ENCODE data around the gene ST3GAL5.

ST3GAL5 gene

DNA sequence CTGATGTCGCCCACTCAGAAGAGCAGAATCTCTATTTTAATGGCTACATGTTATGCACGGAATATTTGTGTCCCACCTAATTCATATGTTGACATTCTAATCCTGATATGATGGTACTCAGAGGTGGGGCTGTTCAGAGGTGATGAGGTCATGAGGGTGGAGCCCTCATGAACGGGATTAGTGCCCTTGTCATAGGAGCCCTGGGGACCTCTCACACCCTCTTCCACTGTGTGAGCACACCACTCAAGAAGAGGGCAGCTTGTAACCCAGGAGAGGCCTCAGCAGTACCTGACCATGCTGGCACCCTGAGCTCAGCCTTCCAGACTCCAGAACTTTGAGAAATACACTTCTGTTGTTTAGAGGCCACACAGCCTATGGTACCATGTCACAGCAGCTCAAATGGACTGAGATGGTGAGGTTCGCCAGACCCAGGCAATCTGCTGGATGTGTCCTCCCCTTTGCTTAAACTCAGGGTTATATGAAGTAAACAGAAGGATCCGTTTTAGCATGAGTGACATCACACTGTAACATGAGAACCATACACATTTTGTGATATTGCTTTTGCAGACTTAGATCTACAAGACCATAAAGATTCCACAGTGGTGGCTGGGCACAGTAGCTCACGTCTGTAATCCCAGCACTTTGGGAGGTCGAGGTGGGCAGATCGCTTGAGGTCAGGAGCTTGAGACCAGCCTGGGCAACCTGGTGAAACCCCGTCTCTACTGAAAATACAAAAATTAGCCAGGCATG lies 86.3 kb downstream of the ST3GAL5 start:
- DNase-seq = no peak

GRCh38 chr2:85801871-85802270 lies 86.9 kb downstream of the ST3GAL5 start:
- no peak for DNase-seq

GRCh38 chr2:85800586-85800985 lies 88.2 kb downstream of the ST3GAL5 start:
- DNase-seq = no peak

DNA sequence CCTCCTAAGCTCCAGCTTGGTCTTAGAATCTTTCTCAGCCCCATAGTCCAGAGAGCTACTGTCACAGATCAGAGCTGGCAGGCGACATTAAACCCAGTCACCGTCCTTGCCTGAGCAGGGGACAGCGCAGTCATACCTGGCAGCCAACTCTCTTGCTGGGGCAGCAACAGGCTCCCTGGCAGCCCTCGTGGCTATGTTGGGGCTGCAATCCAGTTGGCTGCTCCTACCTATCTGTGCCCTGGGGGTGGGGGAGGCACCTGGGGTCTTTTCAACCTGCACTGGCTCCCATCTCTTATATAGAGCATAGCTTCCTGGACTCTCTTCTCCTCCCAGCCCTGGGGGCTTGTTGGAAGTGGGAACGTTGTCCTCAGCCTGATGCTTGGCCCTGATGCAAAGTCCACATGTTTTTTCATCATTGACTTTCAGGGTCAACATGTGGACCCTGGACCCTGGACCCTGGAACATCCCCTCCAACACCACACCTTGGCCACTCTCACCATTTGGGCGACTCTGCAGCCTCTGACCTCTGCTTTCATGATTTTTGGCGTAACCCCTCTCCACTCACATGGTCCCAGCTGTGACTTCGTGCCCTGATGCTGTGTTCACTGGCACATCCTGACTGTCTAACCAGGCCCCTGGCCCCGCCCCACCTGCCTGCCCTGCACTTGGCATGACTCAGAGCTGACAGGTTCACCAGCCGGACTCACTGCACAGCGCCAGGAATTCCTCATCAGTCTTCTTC lies 89.4 kb downstream of the ST3GAL5 start:
- no peak for DNase-seq

GRCh38 chr2:85797921-85798320 lies 90.9 kb downstream of the ST3GAL5 start:
- DNase-seq = no peak

DNA sequence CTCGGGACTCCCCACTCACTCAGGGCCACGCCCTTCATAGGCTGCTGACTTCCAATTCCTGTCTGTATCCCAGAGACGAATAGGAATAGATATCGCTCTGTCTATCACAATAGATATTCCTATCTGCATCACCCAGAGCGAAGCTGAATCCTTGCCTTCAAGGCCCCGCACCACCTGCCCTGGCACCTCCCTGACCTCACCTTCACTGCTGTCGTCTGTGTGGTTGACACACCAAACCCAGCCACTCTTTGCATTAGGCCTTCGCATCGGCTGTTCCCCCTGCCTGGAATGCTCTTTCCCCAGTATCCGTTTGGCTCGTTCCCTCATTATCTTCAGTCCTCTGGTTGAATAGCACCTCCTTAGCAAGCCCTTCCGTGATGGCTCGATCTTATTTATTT lies 91.5 kb downstream of the ST3GAL5 start:
- no peak for DNase-seq

- DNase-seq = no peak
Measured at GRCh38 chr2:85796341-85797262, 92.2 kb downstream of the ST3GAL5 start.

- no peak for DNase-seq
Measured at GRCh38 chr2:85796046-85796340, 92.8 kb downstream of the ST3GAL5 start.

DNA sequence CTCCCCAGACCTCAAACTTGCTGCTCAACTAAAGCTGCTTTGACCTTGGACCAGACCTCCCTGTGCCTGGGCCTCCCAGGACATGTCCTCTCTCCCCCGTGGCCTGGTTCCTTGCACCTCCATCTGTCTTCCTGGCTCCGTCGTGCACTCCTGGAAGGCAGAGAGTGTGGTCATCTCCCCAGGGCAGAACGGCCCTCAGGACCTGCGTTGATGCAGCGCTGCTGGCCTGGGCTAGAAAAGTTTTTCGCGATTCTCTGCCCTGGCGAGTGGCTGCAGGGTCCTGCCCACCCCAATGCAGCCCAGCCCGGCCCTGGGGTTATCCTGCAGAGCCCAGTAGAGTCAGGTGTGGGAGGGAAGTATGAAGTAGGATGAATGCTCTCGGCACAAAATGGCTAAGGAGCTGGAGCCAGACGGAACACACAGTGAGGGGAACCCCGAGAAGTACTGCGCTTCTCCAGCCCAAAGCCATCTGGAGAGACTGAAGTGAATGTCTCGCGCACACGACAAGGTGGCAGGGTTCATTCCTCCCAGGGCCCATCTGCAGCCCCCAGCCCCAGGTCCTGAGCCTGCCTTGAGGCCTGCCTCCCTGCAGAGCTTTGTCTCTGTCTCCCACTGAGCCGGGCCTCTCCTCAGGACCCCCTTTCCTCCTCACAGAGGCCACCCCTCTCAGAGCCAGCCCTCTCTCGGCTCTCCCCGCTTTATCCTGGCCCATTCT lies 93.3 kb downstream of the ST3GAL5 start:
- DNase-seq = no peak

- DNase-seq = no peak
Measured at GRCh38 chr2:85794491-85795121, 94.2 kb downstream of the ST3GAL5 start.

DNA sequence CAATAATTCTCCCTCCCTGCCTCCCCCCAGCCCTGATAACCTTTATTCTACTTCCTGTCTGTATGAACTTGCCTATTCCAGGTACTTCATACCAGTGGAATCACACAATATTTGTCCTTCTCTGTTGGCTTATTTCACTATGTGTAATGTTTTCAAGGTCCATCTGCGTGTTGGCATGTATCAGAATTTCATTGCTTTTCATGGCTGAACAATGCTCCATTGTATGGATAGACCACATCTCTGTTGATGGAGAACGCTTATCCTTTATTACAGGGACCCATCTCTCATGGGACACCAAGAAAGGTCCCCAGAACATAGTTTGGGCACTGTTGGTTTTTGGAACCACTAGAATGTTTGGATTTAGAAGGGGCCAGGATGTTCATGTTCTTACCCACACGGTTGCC lies 94.8 kb downstream of the ST3GAL5 start:
- DNase-seq = no peak

DNA sequence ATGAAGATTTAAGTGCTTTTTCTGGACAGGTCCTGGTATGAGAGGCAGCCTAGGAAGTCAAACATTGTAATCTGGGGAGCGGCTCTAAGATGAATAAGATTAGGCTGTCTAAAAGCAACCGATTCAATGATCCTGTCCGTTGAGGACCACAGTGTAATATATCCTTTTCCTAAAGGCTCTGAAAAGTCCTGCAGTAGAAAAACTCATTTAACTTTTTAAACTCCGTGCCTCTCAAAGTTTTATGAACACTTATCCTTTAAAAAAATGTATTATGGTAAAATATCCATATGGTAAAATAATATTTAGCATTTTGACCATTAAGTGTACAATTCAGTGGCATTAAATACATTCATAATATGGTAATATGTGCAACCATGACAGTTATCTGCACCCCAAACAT lies 95.2 kb downstream of the ST3GAL5 start:
- DNase-seq = no peak

DNA sequence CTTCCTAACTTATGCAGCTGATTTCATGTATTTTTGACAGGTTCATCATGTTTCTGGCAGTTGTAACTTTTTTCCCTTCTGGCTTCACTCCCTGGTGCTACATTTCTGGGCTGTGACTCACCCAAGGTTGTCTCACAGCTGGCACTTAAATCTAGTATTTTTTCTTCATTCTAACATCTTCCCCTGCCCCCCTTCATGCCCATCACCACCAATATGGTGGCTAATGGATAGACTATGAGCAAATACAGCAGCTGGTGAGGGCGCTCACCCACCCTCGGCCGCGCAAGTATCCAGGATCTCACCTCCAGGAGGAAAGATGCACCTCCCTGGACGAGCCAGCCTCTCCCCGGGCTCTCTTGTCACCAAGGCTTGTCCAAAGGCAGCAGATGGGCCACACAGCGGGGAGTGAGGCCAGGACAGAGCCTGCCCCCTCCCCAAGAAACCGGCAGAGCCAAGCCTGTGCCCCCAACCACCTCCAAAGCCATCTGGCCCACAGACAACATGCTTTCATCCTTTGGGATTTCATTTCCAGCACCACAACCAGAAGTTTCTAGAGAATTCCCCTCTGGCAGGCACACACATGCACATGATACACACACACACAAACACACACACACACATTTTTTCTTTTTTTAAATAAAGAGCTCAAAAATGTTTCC lies 95.9 kb downstream of the ST3GAL5 start:
- no peak for DNase-seq

- DNase-seq = no peak
Measured at GRCh38 chr2:85791704-85792565, 96.9 kb downstream of the ST3GAL5 start.

- no peak for DNase-seq
Measured at GRCh38 chr2:85790499-85791188, 98.1 kb downstream of the ST3GAL5 start.

DNA sequence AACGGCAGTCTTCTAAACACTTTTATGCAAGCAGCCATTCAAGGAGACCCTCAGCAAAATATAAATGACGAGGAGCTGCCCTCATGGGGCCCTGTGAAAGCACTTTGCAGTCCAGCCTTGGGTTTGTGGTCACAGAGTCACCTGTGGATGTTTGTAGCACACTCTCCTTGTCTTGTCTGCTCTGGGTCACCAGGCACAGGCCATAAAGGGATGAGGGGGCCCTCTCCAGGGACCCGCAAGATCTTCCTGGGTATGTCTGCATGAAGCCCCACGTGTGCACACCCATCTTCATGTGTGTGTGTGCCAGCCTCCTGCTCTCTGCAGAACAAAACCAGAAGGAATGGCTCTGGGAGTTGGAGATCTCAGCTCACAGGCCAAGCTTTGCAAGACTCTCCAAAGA lies 98.8 kb downstream of the ST3GAL5 start:
- DNase-seq = no peak

DNA sequence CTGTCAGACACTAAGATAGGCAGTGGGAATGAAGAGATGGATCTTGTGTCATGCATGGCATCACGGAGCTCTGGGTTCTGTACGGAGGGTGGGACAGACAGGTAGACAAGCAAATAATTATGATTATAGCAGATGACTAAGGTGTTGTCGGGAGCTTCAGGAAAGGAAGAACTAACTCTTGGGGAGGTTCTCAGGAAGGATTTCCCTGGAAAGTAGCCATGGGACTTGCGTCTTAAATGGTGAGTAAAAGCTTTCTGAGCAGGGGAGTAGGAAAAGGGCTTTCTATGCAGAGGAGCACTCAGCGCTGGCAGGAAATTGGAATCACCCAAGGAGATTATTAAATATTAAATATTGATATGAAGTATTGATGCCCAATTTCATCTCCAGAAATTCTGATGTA lies 99.5 kb downstream of the ST3GAL5 start:
- DNase-seq = no peak

DNA sequence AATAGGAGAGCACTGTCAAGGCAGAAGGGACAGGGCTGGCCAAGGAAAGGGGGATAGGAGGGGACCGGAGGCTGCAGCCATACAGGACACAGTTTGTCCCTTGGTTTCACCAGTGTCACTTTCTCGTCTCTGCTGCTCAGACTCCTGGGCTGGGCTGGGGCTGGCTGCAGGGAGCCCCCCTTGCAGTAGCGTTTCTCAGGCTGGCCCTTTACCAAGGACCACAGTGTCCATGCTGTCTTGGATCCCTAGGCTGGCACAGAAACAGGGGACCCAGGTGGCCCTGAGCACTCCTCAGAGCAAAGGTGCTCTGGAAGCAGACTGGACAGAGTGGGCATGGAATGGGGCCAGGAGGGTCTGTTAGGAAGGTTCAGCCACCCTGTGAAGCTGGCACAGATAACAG lies 100.2 kb downstream of the ST3GAL5 start:
- DNase-seq = no peak

DNA sequence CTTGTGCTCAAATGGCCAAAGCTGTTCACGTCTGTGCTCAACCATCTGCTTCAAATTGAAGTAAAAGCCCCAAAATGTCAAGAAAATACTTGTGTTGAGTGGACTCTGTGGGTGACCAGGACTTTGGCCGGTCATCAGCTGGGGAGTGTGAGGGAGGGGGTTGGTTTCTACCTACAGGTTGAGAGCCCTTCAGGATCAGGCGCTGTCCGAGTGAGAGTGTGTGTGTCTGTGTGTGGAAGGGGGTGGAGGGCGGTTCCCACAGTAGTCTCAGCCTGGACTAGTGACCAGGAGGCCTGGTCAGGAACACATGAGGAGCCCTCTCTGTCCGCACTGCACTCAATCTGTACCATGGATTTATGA lies 100.8 kb downstream of the ST3GAL5 start:
- no peak for DNase-seq

GRCh38 chr2:85787282-85787980 lies 101.4 kb downstream of the ST3GAL5 start:
- DNase-seq = no peak
